NCI-H2171 (cell line): ENCODE data around the gene PDE11A.
"Not testable (repeated sequence)": the region's sequence is repeated elsewhere in the genome, so short reads cannot be mapped to it uniquely, and the experiment has no call there.

Experiments used
- DNase-seq: peaks from one replicate; lab custom pipeline; 2025; lab: John Stamatoyannopoulos, UW

PDE11A gene

DNA sequence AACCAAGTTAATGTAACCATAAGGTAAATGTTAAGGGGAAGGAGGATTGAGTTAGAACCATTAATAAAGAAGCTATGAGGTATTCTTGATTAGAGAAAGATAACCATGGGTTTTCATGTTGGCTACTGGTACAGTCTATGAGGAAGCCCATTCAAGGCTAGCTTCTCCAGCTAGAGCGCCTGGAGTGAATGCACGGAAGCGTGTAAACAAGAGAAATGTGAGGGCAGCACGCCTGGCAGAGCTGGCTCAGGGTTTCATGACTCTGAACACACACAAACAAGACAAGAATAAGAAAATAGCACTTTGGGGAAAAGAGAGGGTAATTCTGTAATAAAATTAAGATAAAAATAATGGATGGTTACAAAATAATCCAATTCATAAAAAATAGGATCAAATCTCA, 255.3 kb downstream of the PDE11A start:
- no peak for DNase-seq

DNA sequence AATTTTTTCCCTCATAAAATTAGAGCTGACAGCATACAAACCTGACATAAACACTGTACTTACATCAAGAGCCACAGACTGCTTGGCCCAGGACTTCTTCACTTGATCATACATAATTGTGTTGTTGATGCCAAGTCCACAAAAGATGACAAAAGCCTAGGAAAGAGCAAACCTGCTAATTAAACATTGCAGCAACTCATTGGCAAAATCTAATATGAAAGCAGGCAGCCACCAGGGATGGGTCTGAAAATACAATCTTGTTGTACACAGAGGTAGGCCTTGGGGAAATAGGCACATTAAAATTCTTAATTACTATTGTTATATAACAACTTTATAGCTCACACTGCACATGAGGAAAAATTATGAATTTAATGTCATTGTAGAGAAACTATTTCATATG, 255.8 kb downstream of the PDE11A start:
- DNase-seq: no peak

GRCh38 chr2:177812713-177813396, 259.7 kb downstream of the PDE11A start:
- DNase-seq: no peak

- no peak for DNase-seq
Observed at GRCh38 chr2:177810906-177811305, 261.7 kb downstream of the PDE11A start.

DNA sequence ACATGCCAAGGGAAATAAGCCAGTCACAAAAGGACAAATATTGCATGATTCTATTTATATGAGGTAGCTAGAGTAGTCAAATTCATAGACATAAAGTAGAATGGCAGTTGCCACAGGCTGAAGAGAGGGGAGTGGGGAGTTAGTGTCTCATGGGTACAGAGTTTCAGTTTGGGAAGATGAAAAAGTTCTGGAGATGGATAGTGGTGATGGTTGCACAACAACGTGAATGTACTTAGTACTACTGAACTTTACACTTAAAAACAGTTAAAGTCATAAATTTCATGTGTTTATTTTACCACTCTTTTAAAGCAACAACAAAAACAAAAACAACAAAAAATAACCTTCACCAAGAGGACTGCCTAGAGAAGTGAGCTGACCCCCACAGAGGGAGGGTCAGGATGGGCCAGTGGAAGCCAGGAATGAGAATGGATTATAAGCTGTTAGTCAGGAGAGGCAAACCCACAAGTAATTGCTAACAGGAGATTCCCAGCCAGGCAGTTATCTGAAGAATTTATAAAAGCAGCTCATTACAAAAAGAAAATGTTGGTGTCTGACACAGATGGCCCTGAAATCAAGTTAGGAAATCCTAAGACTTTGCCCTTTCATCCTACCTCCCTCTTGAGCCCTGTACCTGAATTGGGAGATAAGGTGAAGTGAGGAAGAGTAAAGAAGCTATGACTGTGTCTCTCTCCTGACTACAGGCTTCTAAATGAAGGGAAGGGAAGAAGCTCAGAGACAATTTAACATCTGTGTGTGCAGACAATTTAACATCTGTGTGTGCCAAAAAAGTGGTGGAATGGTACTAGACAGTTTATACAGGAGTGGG, 263.4 kb downstream of the PDE11A start:
- DNase-seq: no peak

DNA sequence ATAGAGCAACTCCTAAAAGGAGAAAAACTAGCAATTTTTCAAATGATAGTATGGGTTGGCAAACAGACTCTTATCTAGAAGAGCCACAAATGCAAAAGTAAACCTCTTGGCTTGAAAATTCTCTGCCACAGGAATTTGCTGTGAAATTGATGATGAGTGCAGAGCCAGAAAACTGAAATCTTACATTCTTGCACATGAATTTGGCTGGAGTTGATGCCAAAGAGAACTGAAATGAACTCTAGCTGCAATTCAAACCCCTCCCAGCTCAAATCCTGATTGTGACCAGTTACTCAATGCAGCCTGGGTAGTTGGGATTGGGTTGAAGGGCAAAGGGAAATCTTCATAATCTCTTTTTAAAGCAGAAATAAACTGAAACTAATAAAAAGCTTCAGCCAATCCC, 266.6 kb downstream of the PDE11A start:
- DNase-seq: no peak

DNA sequence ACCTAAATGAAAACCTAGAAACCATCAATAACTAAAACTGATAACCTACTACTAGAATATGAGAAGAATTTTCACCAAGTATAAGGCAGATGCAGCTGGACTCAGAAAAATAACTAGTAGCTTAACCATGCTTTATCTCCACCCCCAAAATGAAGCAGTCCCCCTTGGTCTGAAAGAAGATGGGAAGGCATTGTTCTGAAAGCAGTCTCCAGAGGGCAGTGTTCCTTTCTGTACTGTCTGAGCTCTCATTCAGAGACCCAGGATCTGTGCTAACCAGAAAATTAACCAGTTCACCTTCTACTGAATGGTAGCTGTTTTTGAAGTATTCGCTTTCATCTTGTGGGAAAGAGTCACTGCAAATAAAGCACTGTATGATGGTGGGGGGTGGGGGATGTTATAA, 273.0 kb downstream of the PDE11A start:
- DNase-seq: no peak

GRCh38 chr2:177797808-177798207, 274.8 kb downstream of the PDE11A start:
- DNase-seq: no peak

- no peak for DNase-seq
Observed at GRCh38 chr2:177796654-177797415, 275.7 kb downstream of the PDE11A start.

DNA sequence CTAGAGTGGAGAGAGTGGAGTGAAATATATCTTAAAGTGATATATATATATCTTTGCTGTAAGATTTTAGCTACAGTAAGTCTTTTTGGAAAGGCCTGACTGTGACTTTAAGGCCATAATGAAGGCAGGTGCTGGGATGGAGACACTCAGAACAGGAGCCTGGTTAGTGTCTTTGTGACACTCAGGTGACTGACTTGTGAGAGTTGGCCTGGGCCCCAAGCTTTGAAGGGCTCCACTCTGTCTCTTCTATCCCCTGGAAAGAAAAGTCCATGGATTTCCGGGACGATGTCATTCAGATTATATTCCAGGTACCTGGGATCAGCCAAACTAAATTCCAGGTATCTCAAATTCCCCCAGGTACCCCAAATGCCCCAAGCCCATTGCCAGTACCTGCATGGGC, 276.6 kb downstream of the PDE11A start:
- no peak for DNase-seq

- DNase-seq: not testable (repeated sequence)
Observed at GRCh38 chr2:177785143-177785542, 287.4 kb downstream of the PDE11A start.

DNA sequence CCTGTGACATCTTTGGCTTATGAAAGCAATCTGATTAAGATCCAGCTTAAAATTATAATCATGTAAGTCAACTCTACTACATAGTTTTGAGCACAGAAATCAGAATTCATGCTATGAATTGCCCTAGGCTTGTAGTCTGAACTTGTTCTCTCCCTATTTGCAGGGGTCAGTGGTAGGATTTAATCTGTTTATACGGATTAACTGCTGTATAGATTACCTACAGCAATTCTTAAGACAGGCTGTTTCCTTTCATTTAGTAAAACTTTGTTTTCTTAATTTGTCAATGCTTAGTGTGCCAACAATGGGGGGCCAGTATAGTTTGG, 287.9 kb downstream of the PDE11A start:
- DNase-seq: no peak

GRCh38 chr2:177783835-177784744, 288.5 kb downstream of the PDE11A start:
- DNase-seq: no peak

- no peak for DNase-seq
Observed at GRCh38 chr2:177783091-177783490, 289.5 kb downstream of the PDE11A start.

DNA sequence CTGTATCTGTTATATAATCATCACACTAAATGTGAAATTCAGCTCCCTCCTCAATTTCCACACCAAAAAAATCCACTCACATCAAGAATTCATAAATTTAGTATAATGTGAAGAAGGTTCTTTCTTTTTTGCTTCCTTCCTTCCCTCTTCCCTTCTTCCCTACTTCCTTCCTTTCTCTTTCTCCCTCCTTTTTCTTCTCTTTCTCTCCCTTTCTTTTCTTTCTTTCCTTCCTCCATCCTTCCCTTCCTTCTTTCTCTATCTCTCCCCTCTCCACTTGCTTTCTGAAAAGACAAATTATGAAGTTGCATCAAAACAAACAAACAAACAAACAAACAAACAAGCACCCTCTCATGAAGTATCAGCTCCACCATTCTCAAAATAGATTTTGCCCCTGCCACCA, 290.0 kb downstream of the PDE11A start:
- no peak for DNase-seq

DNA sequence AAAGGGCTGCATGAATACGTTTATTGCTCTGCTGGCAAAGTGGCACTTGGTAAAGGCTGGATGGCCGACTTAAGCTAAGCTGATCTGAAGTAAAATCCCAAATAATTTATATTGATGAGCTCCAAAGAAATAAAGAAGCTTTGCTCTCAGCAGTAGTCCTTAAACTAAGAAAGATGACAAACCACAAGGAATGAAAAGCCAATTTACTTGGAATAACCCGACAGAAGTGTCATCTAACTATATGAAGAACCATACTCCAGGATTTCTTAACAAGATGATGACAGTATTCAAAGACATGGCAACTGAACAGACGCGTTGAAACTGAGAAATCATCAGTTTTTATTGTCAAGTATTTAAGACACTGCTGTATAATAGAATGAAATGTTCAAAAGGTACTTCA, 294.1 kb downstream of the PDE11A start:
- no peak for DNase-seq

DNA sequence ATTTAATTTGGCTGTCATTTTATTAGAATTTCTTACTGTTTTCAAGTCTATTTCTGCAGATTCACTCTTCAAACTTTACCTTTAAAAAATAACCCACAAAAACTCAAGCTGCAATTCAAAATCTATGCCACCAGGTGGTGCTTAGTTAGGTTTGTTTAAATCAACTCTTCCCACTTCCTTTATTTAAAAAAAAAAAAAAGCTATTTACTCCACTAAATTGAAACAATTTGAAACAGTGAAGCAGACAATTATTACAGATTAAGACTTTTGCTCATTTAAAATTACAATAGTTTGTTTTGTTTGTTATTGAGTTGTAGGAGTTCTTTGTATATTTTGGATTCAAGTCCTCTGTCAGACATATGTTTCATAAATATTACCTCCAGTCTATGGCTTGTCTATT, 300.0 kb downstream of the PDE11A start:
- no peak for DNase-seq

DNA sequence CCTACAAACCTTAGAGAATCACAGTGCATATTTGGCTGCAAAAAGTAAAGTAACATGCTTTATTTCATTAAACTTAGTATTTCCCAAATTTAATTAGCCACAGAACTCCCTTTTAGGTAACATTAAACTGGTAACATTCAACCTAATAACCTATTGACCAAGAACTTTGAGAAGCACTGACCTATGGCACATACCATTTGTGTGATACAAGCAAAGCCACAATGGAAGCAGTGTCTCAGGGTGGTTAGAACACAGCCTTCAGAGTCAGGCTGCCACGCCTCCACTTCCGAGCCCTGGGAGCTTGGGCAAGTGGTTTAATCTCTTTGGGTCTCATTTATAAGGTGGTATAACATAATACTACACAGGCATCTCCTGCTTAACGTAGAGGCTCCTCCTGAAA, 301.4 kb downstream of the PDE11A start:
- no peak for DNase-seq

GRCh38 chr2:177767768-177768167, 304.8 kb downstream of the PDE11A start:
- no peak for DNase-seq

GRCh38 chr2:177765698-177766097, 306.9 kb downstream of the PDE11A start:
- DNase-seq: no peak

- DNase-seq: peak; percentile 78
Observed at GRCh38 chr2:177763531-177764265, 308.9 kb downstream of the PDE11A start.
